NK-92 (cell line): Measurements from ENCODE around the gene SLC2A10.

Experiments used
- DNase-seq: peaks from one replicate; lab custom pipeline; 2025; ENCODE audit not compliant: unreplicated experiment; lab: John Stamatoyannopoulos, UW

SLC2A10 gene

GRCh38 chr20:46701986-46702385, 7.5 kb upstream of the SLC2A10 start:
- DNase-seq = no peak

- no peak for DNase-seq
These were observed 6.8 kb upstream of the SLC2A10 start for GRCh38 chr20:46702447-46703203.

GRCh38 chr20:46703435-46703834, 6.0 kb upstream of the SLC2A10 start:
- DNase-seq = no peak

- no peak for DNase-seq
These were observed 4.6 kb upstream of the SLC2A10 start for GRCh38 chr20:46704714-46705377.

- DNase-seq = no peak
These were observed 4.1 kb upstream of the SLC2A10 start for GRCh38 chr20:46705378-46705729.

GRCh38 chr20:46706242-46706641, 3.2 kb upstream of the SLC2A10 start:
- no peak for DNase-seq

- DNase-seq = no peak
These were observed 1.1 kb upstream of the SLC2A10 start for GRCh38 chr20:46708172-46708860.

- DNase-seq = no peak
These were observed 392 bp upstream of the SLC2A10 start for GRCh38 chr20:46709055-46709458.

- no peak for DNase-seq
These were observed 884 bp downstream of the SLC2A10 start for GRCh38 chr20:46710153-46710913.

- no peak for DNase-seq
These were observed 2.7 kb downstream of the SLC2A10 start for GRCh38 chr20:46712056-46712636.

- no peak for DNase-seq
These were observed 4.7 kb downstream of the SLC2A10 start for GRCh38 chr20:46713957-46714834.

GRCh38 chr20:46715292-46715756, 5.9 kb downstream of the SLC2A10 start:
- no peak for DNase-seq

GRCh38 chr20:46717818-46718541, 8.5 kb downstream of the SLC2A10 start:
- no peak for DNase-seq

- no peak for DNase-seq
These were observed 10.6 kb downstream of the SLC2A10 start for GRCh38 chr20:46720019-46720418.

- DNase-seq = no peak
These were observed 11.5 kb downstream of the SLC2A10 start for GRCh38 chr20:46720776-46721425.

- no peak for DNase-seq
These were observed 12.0 kb downstream of the SLC2A10 start for GRCh38 chr20:46721476-46721875.

GRCh38 chr20:46722450-46722849, 13.0 kb downstream of the SLC2A10 start:
- DNase-seq = no peak

GRCh38 chr20:46723039-46723438, 13.6 kb downstream of the SLC2A10 start:
- DNase-seq = no peak
